Thoracic aorta (tissue), 2 donors: Measurements from ENCODE around the gene ENO2. TPM values are rescaled to one million over a fixed set of nuclear protein-coding genes. Genes with fewer than 3 reads are reported as not detected.
A peak's percentile ranks its signal among the peaks of the same experiment; 100 is the strongest.

Experiments
- ATAC-seq: fragments of 150-250 bp; one replicate; pipeline ENCODE4 v1.8.0; 2017; ENCODE audit warnings: low read depth; ENCODE audit not compliant: insufficient number of reproducible peaks, low FRiP score
- DNase-seq: peaks from one replicate; pipeline ENCODE4 v3.0.0-alpha.2; 2020; ENCODE audit warnings: low spot score
- H3K27ac ChIP-seq, 2 donors: fragments of 200-600 bp; sonication (generic); 1 replicate in 1 of 2; 2 replicates in 1 of 2; pipeline ENCODE4 v1.5.1; 2016; ENCODE audit warnings: mild to moderate bottlenecking in 2 of 2, moderate library complexity in 2 of 2
- H3K27me3 ChIP-seq: fragments of 200-600 bp; sonication (generic); replicated peaks from 2 replicates; pipeline ENCODE4 v1.6.0; 2016; ENCODE audit warnings: mild to moderate bottlenecking; ENCODE audit not compliant: insufficient read depth
- H3K36me3 ChIP-seq: fragments of 200-600 bp; sonication (generic); one replicate; pipeline ENCODE4 v1.5.1; 2016
- H3K4me1 ChIP-seq, 2 donors: fragments of 200-600 bp; sonication (generic); 1 replicate in 1 of 2; 2 replicates in 1 of 2; pipeline versions ENCODE4 v1.5.1 to v1.6.0; 2016; ENCODE audit warnings: low read depth in 2 of 2, mild to moderate bottlenecking in 1 of 2; ENCODE audit not compliant: control insufficient read depth in 1 of 2
- H3K4me3 ChIP-seq: fragments of 200-600 bp; sonication (generic); 2 replicates; pipeline ENCODE4 v1.5.1; 2016; ENCODE audit warnings: mild to moderate bottlenecking
- H3K9me3 ChIP-seq: fragments of 200-600 bp; sonication (generic); 2 replicates; pipeline ENCODE4 v1.5.1; 2016
- total RNA-seq, 2 donors: library from RNA; depleted of rRNA; stranded (reverse); fragments of >200 nt; gene quantifications; one replicate each; pipeline versions ENCODE4 v1.1.0 to v1.2.3, GENCODE V29; 2016
- TF ChIP-seq, protein P1 (sequence below): fragments of 200-600 bp; sonication (generic); IDR thresholded peaks from one replicate; pipeline ENCODE4 v1.5.1; 2019; ENCODE audit warnings: antibody characterized with exemption

Gene ENO2
- total RNA-seq, 2 donors from 2014 or later = 53.6 to 57.9 TPM

GRCh38 chr12:6899427-6899826, 15.0 kb upstream of the ENO2 start:
- H3K9me3 ChIP-seq = no peaks in the 10 kb centered on the region
- TF ChIP-seq, protein P1, sequence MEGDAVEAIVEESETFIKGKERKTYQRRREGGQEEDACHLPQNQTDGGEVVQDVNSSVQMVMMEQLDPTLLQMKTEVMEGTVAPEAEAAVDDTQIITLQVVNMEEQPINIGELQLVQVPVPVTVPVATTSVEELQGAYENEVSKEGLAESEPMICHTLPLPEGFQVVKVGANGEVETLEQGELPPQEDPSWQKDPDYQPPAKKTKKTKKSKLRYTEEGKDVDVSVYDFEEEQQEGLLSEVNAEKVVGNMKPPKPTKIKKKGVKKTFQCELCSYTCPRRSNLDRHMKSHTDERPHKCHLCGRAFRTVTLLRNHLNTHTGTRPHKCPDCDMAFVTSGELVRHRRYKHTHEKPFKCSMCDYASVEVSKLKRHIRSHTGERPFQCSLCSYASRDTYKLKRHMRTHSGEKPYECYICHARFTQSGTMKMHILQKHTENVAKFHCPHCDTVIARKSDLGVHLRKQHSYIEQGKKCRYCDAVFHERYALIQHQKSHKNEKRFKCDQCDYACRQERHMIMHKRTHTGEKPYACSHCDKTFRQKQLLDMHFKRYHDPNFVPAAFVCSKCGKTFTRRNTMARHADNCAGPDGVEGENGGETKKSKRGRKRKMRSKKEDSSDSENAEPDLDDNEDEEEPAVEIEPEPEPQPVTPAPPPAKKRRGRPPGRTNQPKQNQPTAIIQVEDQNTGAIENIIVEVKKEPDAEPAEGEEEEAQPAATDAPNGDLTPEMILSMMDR = no peak
- no peak overlapping the region for H3K4me3 ChIP-seq
- no peaks in the 10 kb centered on the region for H3K36me3 ChIP-seq
- ATAC-seq (no peak), DNase-seq (no peak)
- peaks cover 0 to 5% of the 10 kb centered on the region in 2 donors for H3K4me1 ChIP-seq
- no peaks in the 10 kb centered on the region for H3K27me3 ChIP-seq
- H3K27ac ChIP-seq = no peak overlapping the region

DNA sequence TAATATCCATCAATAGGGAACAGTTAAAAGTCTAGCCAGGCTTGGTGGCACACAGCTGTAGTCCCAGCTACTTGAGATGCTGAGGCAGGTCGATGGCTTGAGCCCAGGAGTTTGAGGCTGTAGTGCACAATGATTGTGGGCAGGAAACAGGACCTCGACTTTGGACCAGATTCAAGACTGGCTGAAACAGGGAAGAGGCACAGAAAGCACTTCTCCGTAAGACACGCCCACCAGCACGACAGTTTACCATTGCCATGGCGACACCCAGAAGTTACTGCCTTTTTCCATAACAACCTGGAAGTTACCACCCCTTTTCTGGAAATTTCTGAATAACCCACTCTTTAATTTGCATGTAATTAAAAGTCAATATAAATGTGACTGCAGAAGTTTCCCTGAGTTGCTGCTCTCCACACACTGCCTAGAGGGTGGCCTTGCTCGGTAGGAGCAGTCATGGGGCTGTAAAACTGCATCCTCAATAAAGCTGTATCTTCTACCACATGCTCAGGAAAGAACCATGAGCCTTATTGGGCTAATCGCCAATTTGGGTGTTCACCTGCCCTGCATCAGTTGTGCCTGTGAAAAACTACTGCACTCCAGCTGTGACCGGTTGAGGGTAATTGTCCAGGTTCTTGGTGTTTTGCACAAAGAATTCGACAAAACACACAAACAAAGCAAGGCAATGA, 14.4 kb upstream of the ENO2 start:
- TF ChIP-seq, protein P1 = no peak
- peaks cover 1 to 6% of the 10 kb centered on the region in 2 donors for H3K4me1 ChIP-seq
- no peak for DNase-seq
- no peak overlapping the region for H3K27ac ChIP-seq
- no peaks in the 10 kb centered on the region for H3K27me3 ChIP-seq
- no peak overlapping the region for H3K4me3 ChIP-seq
- no peaks in the 10 kb centered on the region for H3K36me3 ChIP-seq
- H3K9me3 ChIP-seq = no peaks in the 10 kb centered on the region
- no peak for ATAC-seq

- H3K4me3 ChIP-seq = no peak overlapping the region
- no peaks in the 10 kb centered on the region for H3K9me3 ChIP-seq
- ATAC-seq = no peak
- H3K27ac ChIP-seq = no peak overlapping the region
- peaks cover 5 to 12% of the 10 kb centered on the region in 2 donors for H3K4me1 ChIP-seq
- no peak for DNase-seq
- H3K36me3 ChIP-seq = peaks cover 4% of the 10 kb centered on the region
- TF ChIP-seq, protein P1 = no peak
- no peaks in the 10 kb centered on the region for H3K27me3 ChIP-seq
Measured at GRCh38 chr12:6902448-6902847, 11.9 kb upstream of the ENO2 start.

DNA sequence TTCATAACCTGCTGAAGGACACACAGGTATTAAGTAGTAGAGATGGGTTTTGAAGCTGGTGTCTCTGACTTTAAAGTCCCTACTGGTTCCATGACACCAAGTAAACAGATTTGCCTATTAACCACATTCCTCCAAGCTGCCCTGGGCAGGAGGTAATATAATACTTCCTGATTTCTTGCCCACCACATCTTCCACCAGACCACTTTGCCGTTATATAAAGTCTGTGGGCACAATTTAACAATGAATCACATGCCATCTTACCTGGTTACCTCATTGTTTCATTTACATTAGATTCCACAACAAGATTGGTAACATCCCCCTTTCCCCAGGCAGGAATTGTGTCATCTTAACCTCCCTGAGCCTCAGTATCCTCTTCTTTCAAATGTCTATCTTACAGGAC, 10.7 kb upstream of the ENO2 start:
- Histone ChIP-seq H3K4me1 (peaks cover 5 to 12% of the 10 kb centered on the region in 2 donors), H3K4me3 (no peak overlapping the region), H3K27me3 (no peaks in the 10 kb centered on the region), H3K27ac (no peak overlapping the region), H3K36me3 (peaks cover 4% of the 10 kb centered on the region), H3K9me3 (no peaks in the 10 kb centered on the region)
- no peak for DNase-seq
- TF ChIP-seq, protein P1 = no peak
- ATAC-seq = no peak

- Histone ChIP-seq H3K27ac (peak within 1 kb of the TSS; percentile 87 to 96), H3K36me3 (peaks cover 4% of the 10 kb centered on the region), H3K4me3 (peak within 1 kb of the TSS; percentile 100), H3K27me3 (no peaks in the 10 kb centered on the region), H3K4me1 (peaks cover 5 to 12% of the 10 kb centered on the region in 2 donors), H3K9me3 (no peaks in the 10 kb centered on the region)
- ATAC-seq (peak; percentile 67), DNase-seq (peak; percentile 93)
- TF ChIP-seq, protein P1 = no peak
Measured at GRCh38 chr12:6904280-6905276, 9.8 kb upstream of the ENO2 start, which contains the start of gene LRRC23. Gene LRRC23 (plus strand): TSS chr12:6904822. CDS start chr12:6905634, 812 bp downstream.
